Parathyroid adenoma (tissue), 2 donors: Measurements from ENCODE around the gene PARD3B.

Experiments
- H2AFZ ChIP-seq: fragments of 300-600 bp; sonication (generic); one replicate; pipeline ENCODE4 v1.7.0; 2017; ENCODE audit warnings: antibody characterized with exemption, mild to moderate bottlenecking
- H3K27ac ChIP-seq: fragments of 300-600 bp; sonication (generic); one replicate; pipeline ENCODE4 v1.7.0; 2017
- H3K27me3 ChIP-seq: fragments of 300-600 bp; sonication (generic); one replicate; pipeline ENCODE4 v1.7.0; 2017; ENCODE audit warnings: low read length; ENCODE audit not compliant: control insufficient read depth, insufficient read depth
- H3K36me3 ChIP-seq: fragments of 300-600 bp; sonication (generic); one replicate; pipeline ENCODE4 v1.7.0; 2017; ENCODE audit warnings: low read length; ENCODE audit not compliant: control insufficient read depth, insufficient read depth
- H3K4me1 ChIP-seq: fragments of 300-600 bp; sonication (generic); one replicate; pipeline ENCODE4 v1.7.0; 2017; ENCODE audit warnings: control low read depth
- H3K4me2 ChIP-seq: fragments of 300-600 bp; sonication (generic); one replicate; pipeline ENCODE4 v1.7.0; 2017; ENCODE audit warnings: low read length
- H3K4me3 ChIP-seq: fragments of 300-600 bp; sonication (generic); one replicate; pipeline ENCODE4 v1.7.0; 2017; ENCODE audit warnings: low read depth, low read length
- H3K79me2 ChIP-seq: fragments of 300-600 bp; sonication (generic); one replicate; pipeline ENCODE4 v1.7.0; 2017; ENCODE audit warnings: control low read depth
- H3K9ac ChIP-seq: fragments of 300-600 bp; sonication (generic); one replicate; pipeline ENCODE4 v1.7.0; 2017; ENCODE audit warnings: mild to moderate bottlenecking
- H3K9me3 ChIP-seq: fragments of 300-600 bp; sonication (generic); one replicate; pipeline ENCODE4 v1.7.0; 2017; ENCODE audit warnings: low read length; ENCODE audit not compliant: control insufficient read depth
- CTCF ChIP-seq: fragments of 300-600 bp; sonication (generic); IDR thresholded peaks from one replicate; pipeline ENCODE4 v1.7.0; 2017; ENCODE audit warnings: antibody characterized with exemption, mild to moderate bottlenecking
- donor health status: primary hyperparathyroidism.

PARD3B gene

GRCh38 chr2:205133544-205133943 lies 588.3 kb downstream of the PARD3B start:
- no peak overlapping the region for H3K4me3 ChIP-seq
- H3K36me3 ChIP-seq = no peaks in the 10 kb centered on the region
- no peaks in the 10 kb centered on the region for H3K9me3 ChIP-seq
- no peaks in the 10 kb centered on the region for H3K27me3 ChIP-seq
- no peak overlapping the region for H3K4me2 ChIP-seq
- H3K27ac ChIP-seq = no peak overlapping the region
- no peak overlapping the region for H2AFZ ChIP-seq
- no peaks in the 10 kb centered on the region for H3K4me1 ChIP-seq
- no peak for TF ChIP-seq CTCF
- no peaks in the 10 kb centered on the region for H3K79me2 ChIP-seq
- H3K9ac ChIP-seq = no peak overlapping the region

- Histone ChIP-seq H3K4me2 (no peak overlapping the region), H3K36me3 (no peaks in the 10 kb centered on the region), H2AFZ (no peak overlapping the region), H3K79me2 (no peaks in the 10 kb centered on the region), H3K27me3 (no peaks in the 10 kb centered on the region), H3K27ac (no peak overlapping the region), H3K9ac (no peak overlapping the region), H3K4me3 (no peak overlapping the region), H3K9me3 (no peaks in the 10 kb centered on the region), H3K4me1 (no peaks in the 10 kb centered on the region)
- no peak for TF ChIP-seq CTCF
Observed at GRCh38 chr2:205138735-205139134, 593.5 kb downstream of the PARD3B start.

- no peak overlapping the region for H3K4me3 ChIP-seq
- H3K4me2 ChIP-seq = no peak overlapping the region
Observed at GRCh38 chr2:205139822-205140463, 594.7 kb downstream of the PARD3B start.

GRCh38 chr2:205141381-205141780 lies 596.1 kb downstream of the PARD3B start:
- H3K9ac ChIP-seq = no peak overlapping the region
- H3K9me3 ChIP-seq = no peaks in the 10 kb centered on the region
- no peak overlapping the region for H3K4me2 ChIP-seq
- H3K27ac ChIP-seq = no peak overlapping the region
- no peaks in the 10 kb centered on the region for H3K27me3 ChIP-seq
- H3K4me1 ChIP-seq = no peaks in the 10 kb centered on the region
- no peaks in the 10 kb centered on the region for H3K36me3 ChIP-seq
- no peaks in the 10 kb centered on the region for H3K79me2 ChIP-seq
- no peak overlapping the region for H3K4me3 ChIP-seq
- H2AFZ ChIP-seq = no peak overlapping the region
- no peak for TF ChIP-seq CTCF

More at GRCh38 chr2:205139822-205140463, 594.7 kb downstream of the PARD3B start:
- no peak for TF ChIP-seq CTCF
- Histone ChIP-seq H3K27me3 (no peaks in the 10 kb centered on the region), H2AFZ (no peak overlapping the region), H3K36me3 (no peaks in the 10 kb centered on the region), H3K79me2 (no peaks in the 10 kb centered on the region), H3K9ac (no peak overlapping the region), H3K9me3 (no peaks in the 10 kb centered on the region), H3K27ac (no peak overlapping the region), H3K4me1 (no peaks in the 10 kb centered on the region)

GRCh38 chr2:205145888-205146287 lies 600.6 kb downstream of the PARD3B start:
- H2AFZ ChIP-seq = no peak overlapping the region
- H3K4me3 ChIP-seq = no peak overlapping the region
- H3K36me3 ChIP-seq = no peaks in the 10 kb centered on the region
- H3K27ac ChIP-seq = no peak overlapping the region
- H3K4me1 ChIP-seq = no peaks in the 10 kb centered on the region
- H3K79me2 ChIP-seq = no peaks in the 10 kb centered on the region
- no peaks in the 10 kb centered on the region for H3K9me3 ChIP-seq
- no peak overlapping the region for H3K4me2 ChIP-seq
- H3K9ac ChIP-seq = no peak overlapping the region
- TF ChIP-seq CTCF = no peak
- no peaks in the 10 kb centered on the region for H3K27me3 ChIP-seq
